GM12872 (cell line): ENCODE data around the gene NUDT19.

Source experiments
- TF ChIP-seq, protein P1 (sequence below): IDR thresholded peaks from 3 replicates; pipeline ENCODE4 v1.5.1; 2011; ENCODE audit warnings: low read depth, mild to moderate bottlenecking, low read length, moderate library complexity; ENCODE audit not compliant: insufficient read depth

Gene NUDT19

DNA sequence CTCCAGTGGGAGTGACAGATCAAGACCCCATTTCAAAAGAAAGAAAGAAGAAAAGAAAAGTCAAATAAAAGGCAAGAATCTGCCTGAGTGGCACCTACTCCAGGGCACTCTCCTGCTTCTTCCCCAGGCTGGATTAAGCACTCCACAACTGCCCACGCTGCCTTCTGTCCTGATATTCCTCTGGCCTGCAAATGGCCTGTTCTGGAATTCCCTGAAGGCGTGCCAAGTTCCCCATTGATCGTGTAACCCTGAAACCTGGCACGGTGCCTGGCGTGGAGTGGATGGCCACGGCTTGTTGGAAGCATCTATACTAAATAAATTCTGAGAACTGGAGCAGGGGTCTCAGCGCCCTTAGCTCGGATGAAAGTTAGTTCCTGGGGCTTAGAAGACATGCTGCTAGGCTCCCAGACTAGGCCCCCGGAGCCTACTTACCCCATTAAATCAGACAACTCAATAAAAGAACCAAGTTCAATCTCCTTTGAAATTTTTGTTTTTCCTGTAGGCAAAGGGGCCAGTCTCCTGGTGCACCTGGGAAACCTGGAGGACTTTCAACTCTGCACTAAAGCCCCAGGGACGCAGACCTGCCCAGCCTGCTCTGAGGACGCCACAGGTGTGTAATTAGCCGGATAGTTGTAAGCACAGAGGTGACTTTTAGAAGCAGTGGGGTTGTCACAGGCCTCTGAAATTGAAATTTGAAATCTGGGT lies 38.6 kb upstream of the NUDT19 start:
- TF ChIP-seq, protein P1, sequence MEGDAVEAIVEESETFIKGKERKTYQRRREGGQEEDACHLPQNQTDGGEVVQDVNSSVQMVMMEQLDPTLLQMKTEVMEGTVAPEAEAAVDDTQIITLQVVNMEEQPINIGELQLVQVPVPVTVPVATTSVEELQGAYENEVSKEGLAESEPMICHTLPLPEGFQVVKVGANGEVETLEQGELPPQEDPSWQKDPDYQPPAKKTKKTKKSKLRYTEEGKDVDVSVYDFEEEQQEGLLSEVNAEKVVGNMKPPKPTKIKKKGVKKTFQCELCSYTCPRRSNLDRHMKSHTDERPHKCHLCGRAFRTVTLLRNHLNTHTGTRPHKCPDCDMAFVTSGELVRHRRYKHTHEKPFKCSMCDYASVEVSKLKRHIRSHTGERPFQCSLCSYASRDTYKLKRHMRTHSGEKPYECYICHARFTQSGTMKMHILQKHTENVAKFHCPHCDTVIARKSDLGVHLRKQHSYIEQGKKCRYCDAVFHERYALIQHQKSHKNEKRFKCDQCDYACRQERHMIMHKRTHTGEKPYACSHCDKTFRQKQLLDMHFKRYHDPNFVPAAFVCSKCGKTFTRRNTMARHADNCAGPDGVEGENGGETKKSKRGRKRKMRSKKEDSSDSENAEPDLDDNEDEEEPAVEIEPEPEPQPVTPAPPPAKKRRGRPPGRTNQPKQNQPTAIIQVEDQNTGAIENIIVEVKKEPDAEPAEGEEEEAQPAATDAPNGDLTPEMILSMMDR: no peak

GRCh38 chr19:32653599-32653915 lies 38.1 kb upstream of the NUDT19 start:
- TF ChIP-seq, protein P1: no peak

- TF ChIP-seq, protein P1: no peak
These were observed 33.5 kb upstream of the NUDT19 start for GRCh38 chr19:32658075-32658474.

DNA sequence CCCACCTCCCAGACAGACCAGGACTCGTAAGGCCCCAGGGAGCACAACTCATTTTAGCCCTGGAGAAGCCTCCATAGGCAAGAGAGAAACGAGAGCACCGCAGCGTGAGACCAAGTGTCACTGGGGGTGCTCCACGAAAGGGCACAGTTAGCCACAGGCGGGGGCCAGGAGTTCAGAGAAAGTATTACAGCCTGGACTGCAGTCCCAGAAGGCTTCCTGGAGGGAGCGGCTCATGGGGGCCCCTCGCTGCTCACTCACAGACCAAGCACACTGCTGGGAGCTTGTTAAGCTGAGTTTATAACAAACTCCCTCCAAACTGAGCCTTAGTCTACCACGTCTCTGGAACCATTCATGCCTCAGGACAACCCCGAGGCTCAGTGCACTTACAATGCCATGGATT lies 33.1 kb upstream of the NUDT19 start:
- TF ChIP-seq, protein P1: no peak

DNA sequence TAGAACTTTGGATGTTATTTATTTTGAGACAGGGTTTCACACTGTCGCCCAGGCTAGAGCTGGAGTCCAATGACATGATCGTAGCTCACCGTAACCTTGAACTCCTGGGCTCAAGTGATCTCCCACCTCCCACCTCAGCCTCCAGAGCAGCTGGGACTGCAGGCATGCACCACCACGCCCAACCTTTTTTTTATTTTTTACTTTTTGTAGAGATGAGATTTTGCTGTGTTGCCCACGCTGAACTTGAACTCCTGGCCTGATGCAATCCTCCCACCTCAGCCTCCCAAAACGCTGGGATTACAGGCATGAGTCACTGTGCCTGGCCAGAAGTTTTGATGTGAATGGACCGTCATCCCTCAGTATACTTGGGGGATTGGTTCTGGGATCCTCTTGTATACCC lies 30.3 kb upstream of the NUDT19 start:
- TF ChIP-seq, protein P1: no peak

- TF ChIP-seq, protein P1: no peak
These were observed 29.4 kb upstream of the NUDT19 start for GRCh38 chr19:32662186-32662585.

GRCh38 chr19:32666084-32666483 lies 25.5 kb upstream of the NUDT19 start:
- TF ChIP-seq, protein P1: no peak
